HFF-Myc (cell line): ENCODE results near the gene KRTAP5-1.
"Not testable (repeated sequence)": the region's sequence is repeated elsewhere in the genome, so short reads cannot be mapped to it uniquely, and the experiment has no call there.

ENCODE experiments used
- DNase-seq: peaks from one replicate; pipeline ENCODE4 v3.0.0-alpha.2; 2011; ENCODE audit warnings: low read depth; ENCODE audit errors: extremely low read depth
- H3K4me3 ChIP-seq: replicated peaks from 2 replicates; pipeline ENCODE4 v1.5.1; 2011; ENCODE audit warnings: low read depth, mild to moderate bottlenecking, control low read depth, low read length
- CTCF ChIP-seq: IDR thresholded peaks from 2 replicates; pipeline ENCODE4 v1.5.1; 2012; ENCODE audit warnings: mild to moderate bottlenecking, low read depth, low read length, control low read depth; ENCODE audit errors: missing control alignments

The KRTAP5-1 gene

DNA sequence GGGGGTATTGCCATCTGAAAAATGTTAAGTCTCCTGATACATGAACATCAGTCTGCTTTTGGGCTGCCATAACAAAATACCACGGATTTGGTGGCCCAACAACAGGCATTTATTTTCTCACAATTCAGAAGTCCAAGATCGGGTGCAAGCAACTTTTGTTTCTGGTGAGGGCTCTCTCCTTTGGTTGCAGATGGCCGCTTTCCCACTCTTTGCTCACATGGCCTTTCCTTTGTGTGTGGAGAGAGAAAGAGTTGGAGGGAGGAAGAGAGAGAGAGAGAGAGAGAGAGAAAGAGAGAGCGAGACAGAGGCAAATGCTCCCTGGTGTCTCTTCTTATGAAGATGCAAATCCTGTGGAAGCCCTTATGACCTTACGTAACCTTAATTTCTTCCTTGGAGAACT, 15.5 kb upstream of the KRTAP5-1 start:
- H3K4me3 ChIP-seq, result no peak overlapping the region
- DNase-seq, result no peak
- no peak for TF ChIP-seq CTCF

DNA sequence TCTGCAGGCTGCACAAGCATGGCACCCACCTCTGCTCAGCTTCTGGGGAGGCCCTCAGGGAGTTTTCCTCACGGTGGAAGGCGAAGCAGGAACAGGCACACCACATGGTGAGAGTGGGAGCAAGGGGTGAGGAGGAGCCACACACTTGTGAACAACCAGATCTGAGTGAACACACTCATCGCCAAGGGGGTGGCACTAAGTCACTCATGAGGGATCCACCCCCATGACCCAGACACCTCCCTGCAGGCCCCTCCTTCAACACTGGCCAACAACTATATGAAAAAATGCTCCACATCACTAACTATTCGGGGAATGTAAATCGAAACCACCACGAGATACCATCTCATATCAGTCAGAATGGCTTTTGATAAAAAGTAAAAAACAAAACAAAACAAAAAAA, 13.7 kb upstream of the KRTAP5-1 start:
- no peak for TF ChIP-seq CTCF
- no peak overlapping the region for H3K4me3 ChIP-seq
- DNase-seq, result no peak

GRCh38 chr11:1598406-1598805, 13.3 kb upstream of the KRTAP5-1 start:
- not testable (repeated sequence) for DNase-seq, H3K4me3 ChIP-seq

GRCh38 chr11:1597994-1598380, 12.9 kb upstream of the KRTAP5-1 start, which contains the start of gene KRTAP5-2:
Gene KRTAP5-2, minus strand, starts transcription at chr11:1598294. Its CDS starts 44 bp downstream, at chr11:1598250.
- TF ChIP-seq CTCF, result no peak
- no peak within 1 kb of the TSS for H3K4me3 ChIP-seq
- DNase-seq, result no peak

- H3K4me3 ChIP-seq, result no peak overlapping the region
- TF ChIP-seq CTCF, result no peak
- no peak for DNase-seq
Observed at GRCh38 chr11:1597331-1597993, 12.4 kb upstream of the KRTAP5-1 start.

DNA sequence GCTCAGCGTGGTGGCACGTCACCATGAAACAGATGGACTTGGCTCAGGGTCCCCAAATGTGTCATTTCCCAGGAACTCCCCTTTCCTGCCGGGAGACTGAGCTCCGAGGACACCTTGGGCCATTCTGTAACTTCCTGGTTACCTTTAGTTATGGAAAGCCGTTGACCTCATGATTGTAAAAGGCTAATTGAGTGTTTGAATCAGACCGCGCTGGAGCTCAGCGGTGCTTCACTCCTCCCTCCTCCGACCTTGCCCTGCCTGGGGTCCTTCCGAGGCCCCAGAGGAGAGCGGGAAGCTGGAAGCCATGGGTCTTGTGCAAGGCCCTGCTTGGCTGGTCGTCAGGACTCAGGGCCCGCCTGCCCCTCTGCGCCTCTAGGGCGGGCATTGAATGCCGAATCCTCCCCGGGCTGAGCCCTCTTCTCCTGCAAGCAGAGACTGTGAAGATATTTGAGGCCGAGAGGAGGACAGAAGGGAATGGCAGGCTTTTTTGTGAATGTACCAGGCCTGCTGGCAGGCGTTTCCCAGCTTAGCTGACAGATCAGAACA, 11.6 kb upstream of the KRTAP5-1 start:
- not testable (repeated sequence) for H3K4me3 ChIP-seq, DNase-seq

DNA sequence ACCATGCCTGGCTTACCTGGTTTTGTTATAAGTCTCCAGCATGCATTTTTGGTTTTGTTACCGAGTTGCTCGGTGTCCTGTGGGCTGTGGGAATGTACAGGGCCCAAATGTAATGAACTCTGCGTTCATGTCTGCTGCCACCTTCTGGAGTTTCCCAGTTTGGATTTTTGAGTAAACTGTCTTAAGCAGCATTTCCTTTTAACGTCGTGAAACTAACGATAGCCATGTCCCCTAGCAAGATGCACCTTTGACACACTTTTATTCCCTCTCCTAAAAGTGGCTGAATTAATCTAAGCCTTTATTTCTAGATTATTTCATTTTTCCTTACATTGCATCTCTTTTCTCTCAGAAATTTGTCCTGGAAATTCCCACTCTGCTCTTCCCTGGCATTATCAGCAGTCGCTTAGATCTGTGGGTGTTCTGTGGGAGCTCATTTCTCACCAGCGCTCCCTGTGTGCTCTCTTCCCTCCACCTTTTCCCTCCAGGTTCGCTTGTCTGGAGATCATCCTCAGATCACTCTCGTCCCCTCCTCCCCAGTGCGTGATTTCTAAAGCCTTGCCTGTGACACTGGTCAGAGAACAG, 11.0 kb upstream of the KRTAP5-1 start:
- not testable (repeated sequence) for H3K4me3 ChIP-seq, DNase-seq

GRCh38 chr11:1592628-1593027, 7.5 kb upstream of the KRTAP5-1 start:
- H3K4me3 ChIP-seq, result no peak overlapping the region
- TF ChIP-seq CTCF, result no peak
- DNase-seq, result no peak
